HEK293 (cell line): ENCODE measurements around the gene NOL9.
A peak's percentile ranks its signal among the peaks of the same experiment; 100 is the strongest.

Experiments
- EGR2 ChIP-seq: fragments of 450-650 bp; formaldehyde crosslinking; IDR thresholded peaks from 2 replicates; pipeline ENCODE4 v1.5.1; 2016; ENCODE audit warnings: low read depth, missing biosample characterization, missing genetic modification characterization
- HOXA7 ChIP-seq: sonication (generic); formaldehyde crosslinking; IDR thresholded peaks from 2 replicates; pipeline ENCODE4 v1.8.1; 2022; ENCODE audit warnings: missing genetic modification reagents, borderline replicate concordance
- KLF10 ChIP-seq: fragments of 450-650 bp; IDR thresholded peaks from 2 replicates; pipeline ENCODE4 v1.5.1; 2018; ENCODE audit warnings: missing biosample characterization, mild to moderate bottlenecking, missing genetic modification characterization
- MEIS1 ChIP-seq: sonication (generic); formaldehyde crosslinking; IDR thresholded peaks from 2 replicates; pipeline ENCODE4 v1.8.1; 2022; ENCODE audit warnings: missing genetic modification reagents, mild to moderate bottlenecking, borderline replicate concordance
- SETDB1 ChIP-seq: IDR thresholded peaks from one replicate; pipeline ENCODE4 v1.6.1; 2017; ENCODE audit warnings: mild to moderate bottlenecking, low read length, moderate library complexity, mixed read lengths; ENCODE audit not compliant: insufficient read length
- ZBTB49 ChIP-seq: fragments of 450-650 bp; formaldehyde crosslinking; IDR thresholded peaks from 2 replicates; pipeline ENCODE4 v1.5.1; 2016; ENCODE audit warnings: missing biosample characterization, missing genetic modification characterization, low read depth
- ZIC2 ChIP-seq: fragments of 450-650 bp; formaldehyde crosslinking; IDR thresholded peaks from 2 replicates; pipeline ENCODE4 v1.5.1; 2016; ENCODE audit warnings: missing biosample characterization, missing genetic modification characterization
- ZNF121 ChIP-seq: fragments of 450-650 bp; formaldehyde crosslinking; IDR thresholded peaks from 2 replicates; pipeline ENCODE4 v1.5.1; 2016; ENCODE audit warnings: missing biosample characterization, missing genetic modification characterization
- ZNF16 ChIP-seq: fragments of 450-650 bp; formaldehyde crosslinking; IDR thresholded peaks from 2 replicates; pipeline ENCODE4 v1.5.1; 2016; ENCODE audit warnings: low read depth, missing biosample characterization, missing genetic modification characterization
- ZNF184 ChIP-seq: fragments of 450-650 bp; IDR thresholded peaks from 2 replicates; pipeline ENCODE4 v1.5.1; 2018; ENCODE audit warnings: missing biosample characterization, mild to moderate bottlenecking, missing genetic modification characterization
- ZNF19 ChIP-seq: fragments of 450-650 bp; formaldehyde crosslinking; IDR thresholded peaks from 2 replicates; pipeline ENCODE4; 2016; ENCODE audit warnings: missing biosample characterization, missing genetic modification characterization, low read depth
- ZNF2 ChIP-seq: fragments of 450-650 bp; formaldehyde crosslinking; IDR thresholded peaks from 2 replicates; pipeline ENCODE4 v1.5.1; 2016; ENCODE audit warnings: missing biosample characterization, missing genetic modification characterization
- ZNF214 ChIP-seq: fragments of 450-650 bp; formaldehyde crosslinking; IDR thresholded peaks from 2 replicates; pipeline ENCODE4 v1.5.1; 2017; ENCODE audit warnings: missing biosample characterization, mild to moderate bottlenecking, missing genetic modification characterization, borderline replicate concordance
- ZNF23 ChIP-seq: fragments of 450-650 bp; formaldehyde crosslinking; IDR thresholded peaks from 2 replicates; pipeline ENCODE4 v1.5.1; 2016; ENCODE audit warnings: missing biosample characterization, missing genetic modification characterization, borderline replicate concordance
- ZNF248 ChIP-seq: fragments of 450-650 bp; formaldehyde crosslinking; IDR thresholded peaks from 2 replicates; pipeline ENCODE4 v1.5.1; 2017; ENCODE audit warnings: missing biosample characterization, missing genetic modification characterization
- ZNF311 ChIP-seq: fragments of 450-650 bp; formaldehyde crosslinking; IDR thresholded peaks from 2 replicates; pipeline ENCODE4 v1.5.1; 2017; ENCODE audit warnings: missing biosample characterization, missing genetic modification characterization, borderline replicate concordance
- ZNF335 ChIP-seq: fragments of 450-650 bp; formaldehyde crosslinking; conservative IDR thresholded peaks from 2 replicates; pipeline ENCODE4 v1.5.1; 2016; ENCODE audit warnings: missing biosample characterization, missing genetic modification characterization
- ZNF398 ChIP-seq: fragments of 450-650 bp; formaldehyde crosslinking; IDR thresholded peaks from 2 replicates; pipeline ENCODE4 v1.5.1; 2017; ENCODE audit warnings: missing biosample characterization, missing genetic modification characterization
- ZNF501 ChIP-seq: fragments of 450-650 bp; formaldehyde crosslinking; IDR thresholded peaks from 2 replicates; pipeline ENCODE4 v1.5.1; 2016; ENCODE audit warnings: missing biosample characterization, missing genetic modification characterization
- ZNF510 ChIP-seq: fragments of 450-650 bp; formaldehyde crosslinking; IDR thresholded peaks from 2 replicates; pipeline ENCODE4 v1.5.1; 2018; ENCODE audit warnings: mild to moderate bottlenecking, missing genetic modification characterization, missing biosample characterization; ENCODE audit not compliant: insufficient replicate concordance
- ZNF529 ChIP-seq: fragments of 450-650 bp; formaldehyde crosslinking; IDR thresholded peaks from 2 replicates; pipeline ENCODE4 v1.5.1; 2017; ENCODE audit warnings: missing genetic modification characterization, missing biosample characterization; ENCODE audit not compliant: insufficient replicate concordance
- ZNF623 ChIP-seq: fragments of 450-650 bp; formaldehyde crosslinking; IDR thresholded peaks from 2 replicates; pipeline ENCODE4 v1.5.1; 2016; ENCODE audit warnings: missing biosample characterization, missing genetic modification characterization
- ZNF626 ChIP-seq: fragments of 450-650 bp; sonication (Bioruptor Pico); formaldehyde crosslinking; IDR thresholded peaks from 2 replicates; pipeline ENCODE4 v1.5.1; 2018; ENCODE audit warnings: missing biosample characterization, missing genetic modification characterization, inconsistent platforms
- ZNF654 ChIP-seq: fragments of 450-650 bp; formaldehyde crosslinking; IDR thresholded peaks from 2 replicates; pipeline ENCODE4 v1.5.1; 2016; ENCODE audit warnings: low read depth, missing biosample characterization, missing genetic modification characterization
- ZNF777 ChIP-seq: fragments of 450-650 bp; formaldehyde crosslinking; IDR thresholded peaks from 2 replicates; pipeline ENCODE4 v1.5.1; 2017; ENCODE audit warnings: missing biosample characterization, missing genetic modification characterization, borderline replicate concordance
- ZNF785 ChIP-seq: fragments of 450-650 bp; formaldehyde crosslinking; IDR thresholded peaks from 2 replicates; pipeline ENCODE4 v1.5.1; 2016; ENCODE audit warnings: missing biosample characterization, missing genetic modification characterization
- ZNF791 ChIP-seq: fragments of 450-650 bp; formaldehyde crosslinking; IDR thresholded peaks from 2 replicates; pipeline ENCODE4 v1.5.1; 2016; ENCODE audit warnings: missing biosample characterization, missing genetic modification characterization
- ZNF792 ChIP-seq: fragments of 450-650 bp; formaldehyde crosslinking; IDR thresholded peaks from 2 replicates; pipeline ENCODE4 v1.5.1; 2016; ENCODE audit warnings: missing biosample characterization, missing genetic modification characterization
- TF ChIP-seq, protein P1 (sequence below): fragments of 450-650 bp; formaldehyde crosslinking; IDR thresholded peaks from 2 replicates; pipeline ENCODE4 v1.5.1; 2016; ENCODE audit warnings: missing biosample characterization, missing genetic modification characterization
- TF ChIP-seq, protein P2 (sequence below): IDR thresholded peaks from 2 replicates; pipeline ENCODE4 v1.6.1; 2011; ENCODE audit warnings: mild to moderate bottlenecking, low read depth, low read length, borderline replicate concordance

NOL9 gene

GRCh38 chr1:6490181-6491080 is 63.9 kb downstream of the NOL9 start (continued):
- TF ChIP-seq, protein P1, sequence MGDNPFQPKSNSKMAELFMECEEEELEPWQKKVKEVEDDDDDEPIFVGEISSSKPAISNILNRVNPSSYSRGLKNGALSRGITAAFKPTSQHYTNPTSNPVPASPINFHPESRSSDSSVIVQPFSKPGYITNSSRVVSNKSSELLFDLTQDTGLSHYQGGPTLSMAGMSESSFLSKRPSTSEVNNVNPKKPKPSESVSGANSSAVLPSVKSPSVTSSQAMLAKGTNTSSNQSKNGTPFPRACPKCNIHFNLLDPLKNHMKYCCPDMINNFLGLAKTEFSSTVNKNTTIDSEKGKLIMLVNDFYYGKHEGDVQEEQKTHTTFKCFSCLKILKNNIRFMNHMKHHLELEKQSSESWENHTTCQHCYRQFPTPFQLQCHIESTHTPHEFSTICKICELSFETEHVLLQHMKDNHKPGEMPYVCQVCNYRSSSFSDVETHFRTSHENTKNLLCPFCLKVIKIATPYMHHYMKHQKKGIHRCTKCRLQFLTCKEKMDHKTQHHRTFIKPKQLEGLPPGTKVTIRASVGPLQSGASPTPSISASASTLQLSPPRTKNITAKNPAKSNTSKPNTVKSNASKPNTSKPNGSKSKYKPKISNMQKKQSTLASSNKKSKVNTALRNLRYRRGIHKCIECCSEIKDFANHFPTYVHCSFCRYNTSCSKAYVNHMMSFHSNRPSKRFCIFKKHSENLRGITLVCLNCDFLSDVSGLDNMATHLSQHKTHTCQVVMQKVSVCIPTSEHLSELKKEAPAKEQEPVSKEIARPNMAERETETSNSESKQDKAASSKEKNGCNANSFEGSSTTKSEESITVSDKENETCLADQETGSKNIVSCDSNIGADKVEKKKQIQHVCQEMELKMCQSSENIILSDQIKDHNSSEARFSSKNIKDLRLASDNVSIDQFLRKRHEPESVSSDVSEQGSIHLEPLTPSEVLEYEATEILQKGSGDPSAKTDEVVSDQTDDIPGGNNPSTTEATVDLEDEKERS (tag by site-specific recombination) = no peak
- TF ChIP-seq ZNF398 (no peak), ZNF16 (tag by site-specific recombination) (no peak), ZNF335 (tag by site-specific recombination) (peak; percentile 88), ZNF501 (tag by site-specific recombination) (peak; percentile 96), ZNF19 (tag by site-specific recombination) (no peak), ZNF248 (no peak), ZNF654 (tag by site-specific recombination) (no peak), ZNF791 (tag by site-specific recombination) (no peak), KLF10 (tag by site-specific recombination) (no peak), ZNF529 (tag by site-specific recombination) (no peak), ZNF510 (tag by site-specific recombination) (no peak), EGR2 (tag by site-specific recombination) (no peak), ZNF23 (tag by site-specific recombination) (no peak), ZNF214 (tag by site-specific recombination) (no peak), ZNF184 (no peak), MEIS1 (CRISPR knock-in tag) (no peak), HOXA7 (CRISPR knock-in tag) (no peak), ZNF777 (tag by site-specific recombination) (no peak), ZBTB49 (tag by site-specific recombination) (no peak), ZNF623 (tag by site-specific recombination) (no peak; the same call in 1 of the 2 replicates), ZNF121 (tag by site-specific recombination) (0 out of 2 replicates have a peak, but pooled peaks have one; percentile 22), ZNF626 (no peak), SETDB1 (no peak), ZNF792 (tag by site-specific recombination) (0 out of 2 replicates have a peak, but pooled peaks have one; percentile 23), ZNF785 (tag by site-specific recombination) (0 out of 2 replicates have a peak, but pooled peaks have one; percentile 26), ZIC2 (tag by site-specific recombination) (peak; percentile 60), ZNF311 (no peak), ZNF2 (peak; percentile 88)
- TF ChIP-seq, protein P2, sequence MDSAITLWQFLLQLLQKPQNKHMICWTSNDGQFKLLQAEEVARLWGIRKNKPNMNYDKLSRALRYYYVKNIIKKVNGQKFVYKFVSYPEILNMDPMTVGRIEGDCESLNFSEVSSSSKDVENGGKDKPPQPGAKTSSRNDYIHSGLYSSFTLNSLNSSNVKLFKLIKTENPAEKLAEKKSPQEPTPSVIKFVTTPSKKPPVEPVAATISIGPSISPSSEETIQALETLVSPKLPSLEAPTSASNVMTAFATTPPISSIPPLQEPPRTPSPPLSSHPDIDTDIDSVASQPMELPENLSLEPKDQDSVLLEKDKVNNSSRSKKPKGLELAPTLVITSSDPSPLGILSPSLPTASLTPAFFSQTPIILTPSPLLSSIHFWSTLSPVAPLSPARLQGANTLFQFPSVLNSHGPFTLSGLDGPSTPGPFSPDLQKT = no peak
